Measurements from ENCODE around the gene PPA1. TPM values are rescaled to one million over a fixed set of nuclear protein-coding genes. Genes with fewer than 3 reads are reported as not detected.
A peak's percentile ranks its signal among the peaks of the same experiment; 100 is the strongest.

The PPA1 gene
- total RNA-seq, result 100 to 1,000 TPM; 151 to 209 (median 185) TPM

DNA sequence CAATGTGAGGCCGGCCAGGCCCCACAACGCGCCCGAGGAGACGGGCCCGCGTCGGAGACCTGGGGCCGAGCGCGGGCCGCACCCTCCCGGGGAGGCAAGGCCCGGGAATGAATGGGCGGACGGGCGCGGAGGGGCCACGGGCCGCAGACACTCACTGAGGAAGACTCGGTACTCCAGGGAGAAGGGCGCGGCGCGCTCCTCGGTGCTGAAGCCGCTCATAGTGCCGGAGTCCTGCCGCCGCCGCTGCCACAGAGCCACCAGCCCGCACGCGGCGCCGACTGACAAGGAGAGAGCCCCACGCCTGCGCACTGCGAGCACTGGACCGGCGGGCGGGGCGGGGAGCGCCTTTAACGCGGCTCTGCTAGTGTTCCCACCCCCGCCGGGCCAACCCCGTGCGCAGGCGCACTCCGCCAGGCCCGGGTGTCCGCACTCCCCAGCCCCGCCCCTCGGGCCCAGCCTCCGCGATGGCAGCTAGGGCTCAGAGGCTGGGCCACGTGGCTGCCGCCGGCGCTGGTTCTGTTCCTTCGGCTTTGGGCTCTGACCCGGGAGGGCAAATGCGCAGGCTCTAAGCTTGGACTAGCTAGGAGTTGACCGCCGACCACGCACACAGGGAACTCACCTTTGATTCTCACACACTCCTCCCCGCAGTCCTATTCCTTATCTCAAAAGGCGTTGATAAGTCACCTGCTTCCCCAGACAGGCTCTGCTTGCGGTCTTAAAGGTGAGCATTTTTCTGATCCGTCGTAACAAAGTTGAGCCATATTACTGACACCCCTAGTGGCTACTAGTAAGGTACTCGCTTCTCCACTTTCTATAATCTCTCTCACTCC lies at the start of gene PPA1:
Gene PPA1 (minus strand): TSS at position 321 of the 830 bp plus-strand sequence. CDS start 102 bp downstream, at position 219.
- WGBS, 2 donors, result 1 to 2% methylated on average over 11 to 12 of the region's 74 CpGs
- H3K36me3 ChIP-seq, result no peaks in the 10 kb centered on the region
- TF ChIP-seq POLR2A (IDR thresholded peaks at IDR 0.05), result peak; percentile 87 to 99
- TF ChIP-seq, protein P1, sequence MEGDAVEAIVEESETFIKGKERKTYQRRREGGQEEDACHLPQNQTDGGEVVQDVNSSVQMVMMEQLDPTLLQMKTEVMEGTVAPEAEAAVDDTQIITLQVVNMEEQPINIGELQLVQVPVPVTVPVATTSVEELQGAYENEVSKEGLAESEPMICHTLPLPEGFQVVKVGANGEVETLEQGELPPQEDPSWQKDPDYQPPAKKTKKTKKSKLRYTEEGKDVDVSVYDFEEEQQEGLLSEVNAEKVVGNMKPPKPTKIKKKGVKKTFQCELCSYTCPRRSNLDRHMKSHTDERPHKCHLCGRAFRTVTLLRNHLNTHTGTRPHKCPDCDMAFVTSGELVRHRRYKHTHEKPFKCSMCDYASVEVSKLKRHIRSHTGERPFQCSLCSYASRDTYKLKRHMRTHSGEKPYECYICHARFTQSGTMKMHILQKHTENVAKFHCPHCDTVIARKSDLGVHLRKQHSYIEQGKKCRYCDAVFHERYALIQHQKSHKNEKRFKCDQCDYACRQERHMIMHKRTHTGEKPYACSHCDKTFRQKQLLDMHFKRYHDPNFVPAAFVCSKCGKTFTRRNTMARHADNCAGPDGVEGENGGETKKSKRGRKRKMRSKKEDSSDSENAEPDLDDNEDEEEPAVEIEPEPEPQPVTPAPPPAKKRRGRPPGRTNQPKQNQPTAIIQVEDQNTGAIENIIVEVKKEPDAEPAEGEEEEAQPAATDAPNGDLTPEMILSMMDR (IDR thresholded peaks at IDR 0.05), result peak in 3 of 6 experiments; percentile 14 to 42 (median 29)
- H3K27me3 ChIP-seq, result no peaks in the 10 kb centered on the region
- intact Hi-C loops (cut with DNase I), result no loop called here
- peaks cover 30 to 34% of the 10 kb centered on the region in 2 donors for H3K4me1 ChIP-seq
- peak within 1 kb of the TSS; percentile 86 to 92 (median 88) for H3K27ac ChIP-seq
- H3K4me3 ChIP-seq (replicated peaks in 1 of 3), result peak within 1 kb of the TSS; percentile 33 to 89 (median 87)
- DNase-seq, result peak; percentile 99
- H3K9me3 ChIP-seq, result no peaks in the 10 kb centered on the region

DNA sequence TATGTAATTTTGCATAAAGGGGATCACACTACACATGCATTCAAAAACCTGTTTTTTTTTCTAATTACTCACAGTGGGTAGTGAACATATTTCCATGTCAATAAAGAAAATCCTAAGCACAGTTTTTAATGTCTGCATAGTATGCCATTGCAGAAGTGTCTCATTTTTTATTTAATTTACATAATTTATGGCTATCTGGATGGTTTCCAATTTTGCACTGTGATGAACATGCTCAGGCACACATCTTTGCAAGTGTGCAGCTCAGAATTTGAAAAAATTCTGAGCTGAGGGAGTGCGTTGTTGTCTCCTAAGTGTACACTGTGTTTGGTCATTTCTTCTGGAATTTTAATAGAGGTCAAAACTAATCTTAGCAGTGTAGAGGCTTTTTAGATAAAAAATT lies 48.4 kb upstream of the PPA1 start:
- peaks cover 0 to 7% of the 10 kb centered on the region in 2 donors for H3K4me1 ChIP-seq
- peaks cover 30% of the 10 kb centered on the region for H3K27me3 ChIP-seq
- intact Hi-C loops (cut with DNase I), result no loop called here
- no peak overlapping the region for H3K27ac ChIP-seq
- DNase-seq, result no peak
- no peaks in the 10 kb centered on the region for H3K9me3 ChIP-seq
- no peak for TF ChIP-seq POLR2A (IDR thresholded peaks at IDR 0.05)
- TF ChIP-seq, protein P1 (IDR thresholded peaks at IDR 0.05), result no peak
- no peaks in the 10 kb centered on the region for H3K36me3 ChIP-seq
- H3K4me3 ChIP-seq (replicated peaks in 1 of 3), result no peak overlapping the region
- WGBS, 2 donors, result 81 to 90% methylated on average over 1 of the region's 1 CpG

DNA sequence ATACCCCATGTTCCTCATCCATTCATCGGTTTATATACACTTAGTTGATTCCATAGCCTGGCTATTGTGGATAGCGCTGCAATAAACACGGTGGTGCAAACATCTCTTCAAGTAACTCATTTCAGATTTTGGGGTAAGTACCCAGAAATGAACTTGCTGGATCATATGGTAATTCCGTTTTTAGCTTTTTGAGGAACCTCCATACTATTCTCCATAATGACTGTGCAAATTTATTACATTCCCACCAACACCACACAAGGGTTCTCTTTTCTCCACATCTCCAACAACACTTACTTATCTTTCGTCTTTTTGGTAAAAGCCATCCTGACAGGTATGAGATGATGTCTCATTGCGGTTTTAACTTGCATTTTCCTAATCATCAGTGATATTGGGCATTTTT lies 46.9 kb upstream of the PPA1 start:
- DNase-seq, result no peak
- WGBS, 2 donors, result 88 to 93% methylated on average over 6 of the region's 6 CpGs
- Histone ChIP-seq H3K4me3 (replicated peaks in 1 of 3) (no peak overlapping the region), H3K27me3 (peaks cover 22% of the 10 kb centered on the region), H3K36me3 (no peaks in the 10 kb centered on the region), H3K27ac (no peak overlapping the region), H3K4me1 (peaks cover 0 to 7% of the 10 kb centered on the region in 2 donors), H3K9me3 (no peaks in the 10 kb centered on the region)
- intact Hi-C loops (cut with DNase I), result no loop called here
- TF ChIP-seq POLR2A (IDR thresholded peaks at IDR 0.05), result no peak
- TF ChIP-seq, protein P1 (IDR thresholded peaks at IDR 0.05), result no peak

DNA sequence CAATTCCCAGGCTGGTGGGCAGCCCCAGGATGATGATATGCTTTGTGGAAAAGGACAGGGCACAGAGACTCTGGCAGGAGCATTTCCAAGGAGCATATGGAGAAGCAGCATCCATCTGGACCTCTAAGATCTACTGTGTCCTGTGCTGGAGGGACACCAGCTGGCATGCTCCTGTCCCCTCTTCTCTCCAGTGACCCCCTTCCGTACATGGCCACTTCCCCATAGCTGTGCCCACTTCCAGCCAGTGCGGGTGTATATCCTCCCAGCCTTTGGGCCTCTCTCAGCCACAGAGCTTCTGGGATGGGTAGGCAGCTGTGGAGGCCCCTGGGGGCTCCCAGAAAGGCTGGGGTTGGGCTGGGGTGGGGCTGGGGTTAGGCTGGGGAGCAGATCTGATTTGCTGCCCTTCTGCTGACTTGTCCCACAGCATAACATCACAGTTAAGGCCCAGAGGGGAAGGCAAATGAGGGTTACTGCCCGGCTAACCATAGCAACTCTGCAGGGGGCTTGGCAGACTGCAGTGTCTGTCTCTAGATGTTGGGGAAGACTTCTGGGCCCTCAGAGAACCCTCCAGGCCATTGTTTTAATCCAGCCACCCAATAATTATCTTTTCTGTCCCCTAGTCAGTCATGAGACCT lies 44.3 kb upstream of the PPA1 start:
- Histone ChIP-seq H3K4me1 (no peaks in the 10 kb centered on the region), H3K4me3 (replicated peaks in 1 of 3) (no peak overlapping the region), H3K27ac (no peak overlapping the region), H3K27me3 (no peaks in the 10 kb centered on the region), H3K9me3 (no peaks in the 10 kb centered on the region), H3K36me3 (no peaks in the 10 kb centered on the region)
- intact Hi-C loops (cut with DNase I), result no loop called here
- no peak for TF ChIP-seq POLR2A (IDR thresholded peaks at IDR 0.05)
- TF ChIP-seq, protein P1 (IDR thresholded peaks at IDR 0.05), result no peak
- WGBS, 2 donors, result 79 to 100% methylated on average over 1 to 3 of the region's 3 CpGs
- no peak for DNase-seq

DNA sequence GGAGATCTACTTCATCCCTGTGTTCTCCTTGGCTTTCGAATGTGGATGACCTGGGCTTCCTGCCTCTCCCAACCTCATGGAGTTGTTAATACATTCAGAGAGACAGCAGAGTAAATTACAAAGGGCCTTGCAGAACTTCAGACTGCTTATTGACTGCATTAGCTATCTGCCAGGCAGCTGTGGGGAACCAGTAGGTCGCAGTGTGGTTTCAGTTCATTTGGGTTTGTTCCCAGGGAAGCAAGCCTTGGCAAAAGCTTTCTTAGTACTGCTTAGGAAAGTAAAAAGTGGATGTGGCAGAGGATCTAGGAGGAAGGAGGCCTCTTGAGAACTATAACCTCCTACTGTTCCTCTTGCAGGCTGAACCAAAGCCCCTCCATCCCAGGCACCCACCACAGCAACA lies 41.4 kb upstream of the PPA1 start:
- TF ChIP-seq, protein P1 (IDR thresholded peaks at IDR 0.05), result no peak
- no peak for TF ChIP-seq POLR2A (IDR thresholded peaks at IDR 0.05)
- H3K36me3 ChIP-seq, result no peaks in the 10 kb centered on the region
- H3K27ac ChIP-seq, result no peak overlapping the region
- DNase-seq, result no peak
- WGBS, 2 donors, result 70 to 82% methylated on average over 2 of the region's 2 CpGs
- H3K27me3 ChIP-seq, result no peaks in the 10 kb centered on the region
- H3K4me3 ChIP-seq (replicated peaks in 1 of 3), result no peak overlapping the region
- no peaks in the 10 kb centered on the region for H3K4me1 ChIP-seq
- intact Hi-C loops (cut with DNase I), result no loop called here
- H3K9me3 ChIP-seq, result no peaks in the 10 kb centered on the region

Measured in thyroid gland (tissue), 4 donors.